HepG2 (cell line): ENCODE results near the gene XRN1. TPM values are rescaled to one million over a fixed set of nuclear protein-coding genes. Genes with fewer than 3 reads are reported as not detected.

ENCODE experiments used
- CEBPB ChIP-seq: IDR thresholded peaks from 2 replicates; pipeline ENCODE4 v1.6.1; 2011; ENCODE audit warnings: low read depth, low read length, improper control_type of control experiment, borderline replicate concordance
- CTCF ChIP-seq: sonication (generic); formaldehyde crosslinking; IDR thresholded peaks from 2 replicates; pipeline ENCODE4 v1.5.0; 2020; ENCODE audit warnings: mild to moderate bottlenecking, missing genetic modification reagents, moderate library complexity
- E2F1 ChIP-seq: sonication (generic); formaldehyde crosslinking; IDR thresholded peaks from 2 replicates; pipeline ENCODE4 v1.5.0; 2020; ENCODE audit warnings: missing genetic modification reagents
- GPBP1L1 ChIP-seq: sonication (generic); formaldehyde crosslinking; IDR thresholded peaks from 2 replicates; pipeline ENCODE4 v1.5.0; 2020; ENCODE audit warnings: mild to moderate bottlenecking, missing genetic modification reagents
- HNF1B ChIP-seq: sonication (generic); formaldehyde crosslinking; IDR thresholded peaks from 2 replicates; pipeline ENCODE4 v1.5.1; 2020; ENCODE audit warnings: mild to moderate bottlenecking, moderate library complexity, missing genetic modification reagents
- MED8 ChIP-seq: sonication (generic); formaldehyde crosslinking; IDR thresholded peaks from 2 replicates; pipeline ENCODE4 v1.8.1; 2023; ENCODE audit warnings: mild to moderate bottlenecking, missing genetic modification reagents; ENCODE audit not compliant: insufficient replicate concordance
- PAXIP1 ChIP-seq: sonication (generic); formaldehyde crosslinking; conservative IDR thresholded peaks from 2 replicates; pipeline ENCODE4 v1.4.0; 2020; ENCODE audit warnings: mild to moderate bottlenecking, missing genetic modification reagents, moderate library complexity
- POLR2AphosphoS5 ChIP-seq: IDR thresholded peaks from 2 replicates; pipeline ENCODE4 v1.6.1; 2012; ENCODE audit warnings: low read depth, low read length
- RCOR2 ChIP-seq: IDR thresholded peaks from 2 replicates; pipeline ENCODE4 v1.6.1; 2016; ENCODE audit warnings: missing biosample characterization, missing genetic modification reagents
- RELA ChIP-seq: sonication (generic); formaldehyde crosslinking; IDR thresholded peaks from 2 replicates; pipeline ENCODE4 v1.4.0; 2020; ENCODE audit warnings: missing genetic modification reagents
- RFX3 ChIP-seq: IDR thresholded peaks from 2 replicates; pipeline ENCODE4 v1.6.1; 2016; ENCODE audit warnings: missing biosample characterization, missing genetic modification reagents
- TOPORS ChIP-seq: sonication (generic); formaldehyde crosslinking; IDR thresholded peaks from 2 replicates; pipeline ENCODE4 v1.8.0; 2023; ENCODE audit warnings: mild to moderate bottlenecking, missing genetic modification reagents
- ZNF207 ChIP-seq: fragments of 450-650 bp; IDR thresholded peaks from 2 replicates; pipeline ENCODE4 v1.6.1; 2016; ENCODE audit warnings: antibody characterized with exemption, borderline replicate concordance
- ZNF362 ChIP-seq: sonication (generic); formaldehyde crosslinking; IDR thresholded peaks from 2 replicates; pipeline ENCODE4 v1.4.0; 2020; ENCODE audit warnings: missing genetic modification reagents, mild to moderate bottlenecking, borderline replicate concordance
- ZNF768 ChIP-seq: sonication (generic); formaldehyde crosslinking; IDR thresholded peaks from 2 replicates; pipeline ENCODE4 v1.4.0; 2020; ENCODE audit warnings: missing genetic modification reagents
- ZNF816 ChIP-seq: sonication (generic); formaldehyde crosslinking; IDR thresholded peaks from 2 replicates; pipeline ENCODE4 v1.8.0; 2022; ENCODE audit warnings: missing genetic modification reagents, mild to moderate bottlenecking, borderline replicate concordance
- ZSCAN20 ChIP-seq: sonication (generic); formaldehyde crosslinking; IDR thresholded peaks from 2 replicates; pipeline ENCODE4 v1.4.0; 2020; ENCODE audit warnings: missing genetic modification reagents, mild to moderate bottlenecking, borderline replicate concordance
- polyA plus RNA-seq, 8 experiments: library from polyadenylated mRNA; depleted of rRNA in 3 of 8; stranded (reverse) in 7 of 8; unstranded in 1 of 8; fragments of >200 nt; fragmentation: Illumina TruSeq in 4 of 8; extraction: Trizol in 4 of 8; gene quantifications; 2 replicates each; pipeline versions ENCODE4 v1.2.1 to v1.2.3, GENCODE V29; 2011 to 2016; ENCODE audit warnings: low read depth in 4 of 8, missing spikeins in 1 of 8, mixed read lengths in 1 of 8; ENCODE audit not compliant: insufficient read depth in 1 of 8
- total RNA-seq, 5 experiments: library from RNA; depleted of rRNA; stranded (reverse); fragments of >200 nt; fragmentation: Illumina TruSeq; extraction: Trizol; gene quantifications; 2 replicates each; pipeline ENCODE4 v1.2.3, GENCODE V29; 2016; ENCODE audit warnings: low read depth in 1 of 5

Gene XRN1
- total and polyA plus RNA-seq, 2 of the 13 experiments (the other 11 are each of a cell fraction or from before 2014, with no cell fraction given), result 13.2 to 13.3 TPM

GRCh38 chr3:142447852-142448823 is at the start of gene XRN1 (continued):
- TF ChIP-seq CTCF (CRISPR knock-in tag) (no peak), TOPORS (CRISPR knock-in tag) (no peak), RFX3 (no peak; the same call in 1 of the 2 replicates), HNF1B (CRISPR knock-in tag) (no peak; the same call in 1 of the 2 replicates), GPBP1L1 (CRISPR knock-in tag) (no peak), RCOR2 (CRISPR knock-in tag) (no peak; the same call in 1 of the 2 replicates), CEBPB (peak; percentile 95), ZNF362 (no peak), ZNF816 (no peak), ZSCAN20 (no peak), RELA (CRISPR knock-in tag) (no peak), ZNF768 (peak; percentile 33; the same call in 1 of the 2 replicates), E2F1 (no peak; the same call in 1 of the 2 replicates), POLR2AphosphoS5 (peak; percentile 91), ZNF207 (no peak), MED8 (CRISPR knock-in tag) (peak; percentile 30), PAXIP1 (peak; percentile 41)
